GM12878 (cell line): Measurements from ENCODE around the gene NEDD8. TPM values are rescaled to one million over a fixed set of nuclear protein-coding genes. Genes with fewer than 3 reads are reported as not detected.

Experiments used
- IKZF2 ChIP-seq, 2 experiments: fragments of 450-650 bp; IDR thresholded peaks; 2 replicates each; pipeline ENCODE4 v1.6.1; 2017; ENCODE audit warnings: mild to moderate bottlenecking in 2 of 2, moderate library complexity in 2 of 2
- IRF3 ChIP-seq: fragments of 450-650 bp; IDR thresholded peaks from 2 replicates; pipeline ENCODE4 v1.6.1; 2014; ENCODE audit warnings: mild to moderate bottlenecking
- NKRF ChIP-seq: fragments of 450-650 bp; conservative IDR thresholded peaks from 2 replicates; pipeline ENCODE4 v1.6.1; 2017; ENCODE audit warnings: mild to moderate bottlenecking, moderate library complexity
- PKNOX1 ChIP-seq: fragments of 450-650 bp; IDR thresholded peaks from 2 replicates; pipeline ENCODE4 v1.6.1; 2016; ENCODE audit warnings: mild to moderate bottlenecking
- SPI1 ChIP-seq: IDR thresholded peaks from 2 replicates; pipeline ENCODE4 v1.6.1; 2011; ENCODE audit warnings: low read depth, mild to moderate bottlenecking, low read length, moderate library complexity, borderline replicate concordance; ENCODE audit not compliant: insufficient read depth
- polyA plus RNA-seq, 11 experiments: library from polyadenylated mRNA; depleted of rRNA in 4 of 11; unstranded in 6 of 11; stranded (reverse) in 5 of 11; fragments of >200 nt; fragmentation: Nextera tagmentation in 4 of 11; fragmentation: Illumina TruSeq in 1 of 11; extraction: Ambion mirVana in 4 of 11; extraction: Trizol in 1 of 11; gene quantifications; 1 replicate in 1 of 11; 2 replicates in 10 of 11; pipeline versions ENCODE4 v1.2.1 to v1.2.3, GENCODE V29; 2011 to 2016; ENCODE audit warnings: inconsistent platforms in 2 of 11, missing spikeins in 2 of 11, low read depth in 1 of 11
- total RNA-seq, 4 experiments: library from RNA; depleted of rRNA in 3 of 4; stranded (reverse); fragments of >200 nt in 3 of 4; fragmentation: Illumina TruSeq in 1 of 4; extraction: Trizol in 1 of 4; gene quantifications; 2 replicates each; pipeline versions ENCODE4 v1.2.1 to v1.2.3, GENCODE V29; 2013 to 2021
- TF ChIP-seq, protein P1 (sequence below): fragments of 450-650 bp; IDR thresholded peaks from 2 replicates; pipeline ENCODE4 v1.6.1; 2016; ENCODE audit warnings: mild to moderate bottlenecking

The NEDD8 gene
- total and polyA plus RNA-seq, 10 of the 15 experiments (the other 5 are each of a cell fraction or from before 2014, with no cell fraction given): 164 to 991 (median 300) TPM

DNA sequence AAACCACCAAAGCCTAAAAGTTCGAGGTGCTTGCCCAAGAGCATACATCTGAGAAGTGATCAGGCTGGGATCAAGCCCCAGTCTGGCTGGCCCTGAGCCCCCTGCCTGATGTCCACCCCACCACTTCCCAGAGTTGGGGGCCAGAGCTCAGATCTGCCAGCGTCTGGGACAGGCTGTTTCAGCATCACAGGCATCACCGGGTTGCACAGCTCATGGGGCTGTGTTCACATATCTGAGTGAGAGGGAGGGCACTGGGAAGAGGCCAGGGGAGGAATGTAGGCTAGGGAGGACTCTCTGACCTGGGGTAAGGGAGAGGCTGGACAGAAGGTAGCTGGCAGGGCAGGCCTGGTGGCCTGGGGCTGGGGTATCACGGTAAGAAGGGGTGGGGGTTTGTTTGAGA, 24.8 kb upstream of the NEDD8 start (continued):
- TF ChIP-seq, protein P1, sequence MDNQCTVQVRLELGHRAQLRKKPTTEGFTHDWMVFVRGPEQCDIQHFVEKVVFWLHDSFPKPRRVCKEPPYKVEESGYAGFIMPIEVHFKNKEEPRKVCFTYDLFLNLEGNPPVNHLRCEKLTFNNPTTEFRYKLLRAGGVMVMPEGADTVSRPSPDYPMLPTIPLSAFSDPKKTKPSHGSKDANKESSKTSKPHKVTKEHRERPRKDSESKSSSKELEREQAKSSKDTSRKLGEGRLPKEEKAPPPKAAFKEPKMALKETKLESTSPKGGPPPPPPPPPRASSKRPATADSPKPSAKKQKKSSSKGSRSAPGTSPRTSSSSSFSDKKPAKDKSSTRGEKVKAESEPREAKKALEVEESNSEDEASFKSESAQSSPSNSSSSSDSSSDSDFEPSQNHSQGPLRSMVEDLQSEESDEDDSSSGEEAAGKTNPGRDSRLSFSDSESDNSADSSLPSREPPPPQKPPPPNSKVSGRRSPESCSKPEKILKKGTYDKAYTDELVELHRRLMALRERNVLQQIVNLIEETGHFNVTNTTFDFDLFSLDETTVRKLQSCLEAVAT: no peak
- TF ChIP-seq IRF3 (no peak), PKNOX1 (no peak), SPI1 (no peak), IKZF2 (IDR thresholded peaks at IDR 0.05) (no peak), NKRF (no peak)
